ENCODE data around the gene LRRC23. TPM values are rescaled to one million over a fixed set of nuclear protein-coding genes. Genes with fewer than 3 reads are reported as not detected.

LRRC23 gene
- total RNA-seq, 1 experiment from 2014 or later = 8.0 TPM

DNA sequence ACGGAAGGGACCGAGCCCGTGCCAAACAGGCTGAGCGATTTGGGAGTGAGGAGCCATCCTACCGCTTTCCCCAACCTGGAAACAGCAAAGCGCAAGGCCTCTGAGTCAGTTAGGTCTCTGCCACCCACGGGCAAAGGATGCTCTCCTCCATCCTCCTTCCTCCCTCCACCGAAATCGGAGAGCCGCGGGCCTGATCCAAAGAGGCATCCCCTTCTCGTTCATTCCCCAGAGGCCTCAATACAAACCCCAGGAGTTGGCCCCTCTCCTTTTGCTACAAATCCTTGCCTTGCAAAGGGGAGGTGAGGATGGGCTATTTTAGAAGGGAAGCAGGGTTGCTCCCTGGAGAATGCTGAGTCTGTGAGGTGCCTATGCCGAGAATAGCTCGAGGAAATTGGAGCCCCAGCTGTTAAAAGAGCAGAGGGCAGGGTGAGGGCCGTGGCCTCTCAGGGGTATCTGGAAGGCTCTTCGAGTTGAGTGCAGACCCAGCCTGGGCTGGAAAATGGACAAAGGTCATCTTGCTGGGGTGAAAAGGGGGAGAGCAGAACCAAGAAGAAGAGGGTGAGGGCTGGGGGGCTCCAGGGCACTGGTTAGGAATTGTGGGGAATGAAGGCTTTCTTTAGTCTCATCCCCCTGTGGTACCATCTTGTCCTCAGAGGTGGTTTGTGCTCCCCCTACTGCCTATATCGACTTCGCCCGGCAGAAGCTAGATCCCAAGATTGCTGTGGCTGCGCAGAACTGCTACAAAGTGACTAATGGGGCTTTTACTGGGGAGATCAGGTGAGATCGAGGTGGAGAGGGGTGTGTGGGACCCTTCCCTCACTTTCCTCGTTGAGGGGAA is 36.2 kb upstream of the LRRC23 start:
- DNase-seq (ENCODE audit: low read depth, low spot score) (no peak), ATAC-seq (no peak)
- Histone ChIP-seq H3K27me3 (ENCODE audit: insufficient read depth, low read length) (no peaks in the 10 kb centered on the region), H3K9ac (ENCODE audit: low read length) (peak overlapping the region; percentile 99), H3K9me2 (ENCODE audit: insufficient read depth) (no peaks in the 10 kb centered on the region), H3K9me3 (ENCODE audit: control insufficient read depth in 1 of 2, insufficient read depth in 1 of 2, low read depth in 1 of 2, low read length in 2 of 2) (no peaks in the 10 kb centered on the region), H3K4me3 (replicated peaks in 1 of 2; ENCODE audit: low read depth in 1 of 2, low read length in 2 of 2) (peak overlapping the region; percentile 97 to 99), H3K36me3 (ENCODE audit: control insufficient read depth in 1 of 2, insufficient read depth in 2 of 2, low read length in 2 of 2) (peaks cover 15 to 42% of the 10 kb centered on the region in 2 experiments; a peak in 3 of 4 replicates), H3K27ac (ENCODE audit: low read depth, low read length) (peak overlapping the region; percentile 96), H3K4me1 (ENCODE audit: control insufficient read depth in 1 of 2, insufficient read depth in 2 of 2, low read length in 2 of 2) (peaks cover 33 to 62% of the 10 kb centered on the region in 2 experiments), H3K79me2 (ENCODE audit: insufficient read depth, low read length) (peaks cover 57% of the 10 kb centered on the region), H4K20me1 (ENCODE audit: insufficient read depth) (peaks cover 12% of the 10 kb centered on the region; the same call in 1 of the 2 replicates), H2AFZ (ENCODE audit: low read depth, low read length, poor library complexity, severe bottlenecking) (no peak overlapping the region), H3K4me2 (ENCODE audit: low read length) (peak overlapping the region; percentile 92)
- POLR2A ChIA-PET = interaction anchor here (0.9 to 10.9 kb wide), 15 partner anchors 9 to 240 kb away, joined by 3 to 186 read pairs (median 8); partner anchors contain the start of genes C12orf57, CDCA3, MLF2 and P3H3
- TSS peak; percentile 57 for BruUV-seq (replicated peaks)
- RAD21 ChIA-PET (ENCODE audit: low non-redundant PET in 1 of 2, low total read pairs in 2 of 2, uncharacterized antibody in 2 of 2, unreplicated experiment in 2 of 2) = interaction anchor here in 1 of 2 experiments (0.5 to 1.3 kb wide), 2 partner anchors 78 to 79 kb away, joined by 4 read pairs; no protein-coding TSS in a partner anchor
- CTCF ChIA-PET = interaction anchor here (1.0 to 2.9 kb wide), 10 partner anchors 17 to 244 kb away, joined by 3 to 26 read pairs (median 7); partner anchors contain the start of genes C12orf57, C1RL, CDCA3 and MLF2
- TF ChIP-seq SIN3A (IDR thresholded peaks at IDR 0.05; ENCODE audit: low read depth) (no peak), CTCF (IDR thresholded peaks at IDR 0.05 in 2 of 3, conservative IDR thresholded peaks at IDR 0.05 in 1 of 3; ENCODE audit: borderline replicate concordance in 1 of 3, insufficient read depth in 1 of 3, low read depth in 2 of 3, low read length in 2 of 3) (peak in 2 of 3 experiments; percentile 25; a peak in 2 of 6 replicates)
- intact Hi-C loops (cut with micrococcal nuclease) = loop anchor here (1.0 kb wide), 1 partner anchor 76 kb away; the partner anchor contains the start of gene C12orf57

All from HCT116 (cell line).